PC-9 (cell line): ENCODE measurements around the gene RPL5. TPM values are rescaled to one million over a fixed set of nuclear protein-coding genes. Genes with fewer than 3 reads are reported as not detected.

Source experiments
- BruUV-seq: library from RNA; stranded (reverse); fragments of 400-500 nt; replicated peaks from 2 replicates; lab custom pipeline; 2021; lab: Mats Ljungman, UMichigan
- CTCF ChIA-PET: fragments of 300-600 bp; sonication (Branson Sonifier 250); formaldehyde crosslinking; loops from one replicate; lab custom pipeline; 2022; ENCODE audit warnings: antibody characterized with exemption; lab: Charles Lee
- POLR2A ChIA-PET: fragments of 300-600 bp; sonication (Branson Sonifier 250); formaldehyde crosslinking; loops from one replicate; lab custom pipeline; 2022; ENCODE audit warnings: antibody characterized with exemption; ENCODE audit not compliant: unreplicated experiment; lab: Charles Lee
- DNase-seq, 2 experiments: peaks; one replicate each; pipeline versions ENCODE4 v3.0.0 to v3.0.0-alpha.2; 2015 to 2022; ENCODE audit warnings: mixed read lengths in 1 of 2
- H2AFZ ChIP-seq: fragments of 200-600 bp; sonication (generic); 2 replicates; pipeline ENCODE4 v1.8.1; 2017; ENCODE audit warnings: antibody characterized with exemption
- H3F3A ChIP-seq: fragments of 200-600 bp; sonication (generic); 2 replicates; pipeline ENCODE4 v1.8.1; 2017; ENCODE audit warnings: antibody characterized with exemption, mild to moderate bottlenecking, low read depth; ENCODE audit not compliant: insufficient read depth
- H3K27ac ChIP-seq: fragments of 200-600 bp; sonication (generic); 2 replicates; pipeline ENCODE4 v1.6.1; 2016; ENCODE audit warnings: mixed run types
- H3K27me3 ChIP-seq: fragments of 200-600 bp; sonication (generic); 2 replicates; pipeline ENCODE4 v1.6.1; 2016; ENCODE audit warnings: low read depth, mixed run types; ENCODE audit not compliant: insufficient read depth
- H3K36me3 ChIP-seq: fragments of 200-600 bp; sonication (generic); 2 replicates; pipeline ENCODE4 v1.6.1; 2016; ENCODE audit warnings: low read depth, mixed run types
- H3K4me1 ChIP-seq: fragments of 200-600 bp; sonication (generic); replicated peaks from 2 replicates; pipeline ENCODE4 v1.6.1; 2016; ENCODE audit warnings: mixed run types; ENCODE audit not compliant: insufficient read depth
- H3K4me2 ChIP-seq: fragments of 200-600 bp; sonication (generic); 2 replicates; pipeline ENCODE4 v1.6.1; 2017; ENCODE audit warnings: mixed run types
- H3K4me3 ChIP-seq: fragments of 200-600 bp; sonication (generic); 2 replicates; pipeline ENCODE4 v1.6.1; 2016; ENCODE audit warnings: mixed run types
- H3K79me2 ChIP-seq: fragments of 200-600 bp; sonication (generic); 2 replicates; pipeline ENCODE4 v1.6.1; 2017; ENCODE audit warnings: low read depth, mixed run types
- H3K9me2 ChIP-seq: fragments of 200-600 bp; sonication (generic); 2 replicates; pipeline ENCODE4 v1.8.1; 2017; ENCODE audit warnings: mild to moderate bottlenecking; ENCODE audit not compliant: insufficient read depth
- H3K9me3 ChIP-seq: fragments of 200-600 bp; sonication (generic); 2 replicates; pipeline ENCODE4 v1.8.1; 2016; ENCODE audit warnings: low read depth; ENCODE audit not compliant: insufficient read depth
- H4K20me1 ChIP-seq: fragments of 200-600 bp; sonication (generic); 2 replicates; pipeline ENCODE4 v1.8.1; 2017; ENCODE audit not compliant: insufficient read depth
- EZH2 ChIP-seq: fragments of 200-600 bp; sonication (generic); IDR thresholded peaks from 2 replicates; pipeline ENCODE4 v1.8.0; 2017; ENCODE audit warnings: antibody characterized with exemption, low read depth
- intact Hi-C: fragments of 100-400 bp; cut with micrococcal nuclease; formaldehyde crosslinking; loops from one replicate; pipeline ENCODE4 v1.10.0; 2022; ENCODE audit not compliant: unreplicated experiment
- total RNA-seq: library from RNA; stranded (reverse); gene quantifications from 2 replicates; pipeline ENCODE4 v1.2.3, GENCODE V29; 2021
- TF ChIP-seq, protein P1 (sequence below): fragments of 200-600 bp; sonication (generic); conservative IDR thresholded peaks from 2 replicates; pipeline ENCODE4 v1.6.1; 2017; ENCODE audit warnings: mixed run types, antibody characterized with exemption, mild to moderate bottlenecking, moderate library complexity

The RPL5 gene
- total RNA-seq, 1 experiment from 2014 or later = 1,050 TPM

- no TSS peak for BruUV-seq
- no peak overlapping the region for H2AFZ ChIP-seq
- no peaks in the 10 kb centered on the region for H3K27me3 ChIP-seq
- H3K4me2 ChIP-seq = no peak overlapping the region
- no peaks in the 10 kb centered on the region for H3K36me3 ChIP-seq
- H4K20me1 ChIP-seq = no peaks in the 10 kb centered on the region
- H3K4me3 ChIP-seq = no peak overlapping the region
- POLR2A ChIA-PET = no interaction called here
- no peaks in the 10 kb centered on the region for H3K9me2 ChIP-seq
- H3F3A ChIP-seq = peaks cover 36% of the 10 kb centered on the region
- intact Hi-C loops = no loop called here
- H3K9me3 ChIP-seq = no peaks in the 10 kb centered on the region
- CTCF ChIA-PET = no interaction called here
- no peak for TF ChIP-seq EZH2
- TF ChIP-seq, protein P1, sequence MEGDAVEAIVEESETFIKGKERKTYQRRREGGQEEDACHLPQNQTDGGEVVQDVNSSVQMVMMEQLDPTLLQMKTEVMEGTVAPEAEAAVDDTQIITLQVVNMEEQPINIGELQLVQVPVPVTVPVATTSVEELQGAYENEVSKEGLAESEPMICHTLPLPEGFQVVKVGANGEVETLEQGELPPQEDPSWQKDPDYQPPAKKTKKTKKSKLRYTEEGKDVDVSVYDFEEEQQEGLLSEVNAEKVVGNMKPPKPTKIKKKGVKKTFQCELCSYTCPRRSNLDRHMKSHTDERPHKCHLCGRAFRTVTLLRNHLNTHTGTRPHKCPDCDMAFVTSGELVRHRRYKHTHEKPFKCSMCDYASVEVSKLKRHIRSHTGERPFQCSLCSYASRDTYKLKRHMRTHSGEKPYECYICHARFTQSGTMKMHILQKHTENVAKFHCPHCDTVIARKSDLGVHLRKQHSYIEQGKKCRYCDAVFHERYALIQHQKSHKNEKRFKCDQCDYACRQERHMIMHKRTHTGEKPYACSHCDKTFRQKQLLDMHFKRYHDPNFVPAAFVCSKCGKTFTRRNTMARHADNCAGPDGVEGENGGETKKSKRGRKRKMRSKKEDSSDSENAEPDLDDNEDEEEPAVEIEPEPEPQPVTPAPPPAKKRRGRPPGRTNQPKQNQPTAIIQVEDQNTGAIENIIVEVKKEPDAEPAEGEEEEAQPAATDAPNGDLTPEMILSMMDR = no peak
- no peaks in the 10 kb centered on the region for H3K79me2 ChIP-seq
- H3K4me1 ChIP-seq = peaks cover 42% of the 10 kb centered on the region
- DNase-seq = no peak
- H3K27ac ChIP-seq = no peak overlapping the region
These were observed 11.3 kb upstream of the RPL5 start for GRCh38 chr1:92820551-92820950.

- no peaks in the 10 kb centered on the region for H3K36me3 ChIP-seq
- no peaks in the 10 kb centered on the region for H3K9me3 ChIP-seq
- H3K4me3 ChIP-seq = no peak overlapping the region
- no peaks in the 10 kb centered on the region for H3K27me3 ChIP-seq
- H3K9me2 ChIP-seq = no peaks in the 10 kb centered on the region
- intact Hi-C loops = no loop called here
- peak; percentile 83 to 93 for DNase-seq
- POLR2A ChIA-PET = interaction anchor here (0.7 kb wide), 3 partner anchors 54 to 525 kb away, joined by 3 to 8 read pairs (median 5); no protein-coding TSS in a partner anchor
- CTCF ChIA-PET = interaction anchor here (0.9 kb wide), 1 partner anchor 9 kb away, joined by 4 read pairs; the partner anchor contains the start of gene RPL5
- no peaks in the 10 kb centered on the region for H3K79me2 ChIP-seq
- BruUV-seq = no TSS peak
- no peak for TF ChIP-seq EZH2
- TF ChIP-seq, protein P1 = no peak; the same call in 1 of the 2 replicates
- peaks cover 25% of the 10 kb centered on the region for H3K4me1 ChIP-seq
- peak overlapping the region; percentile 34; the same call in 1 of the 2 replicates for H3K27ac ChIP-seq
- H3K4me2 ChIP-seq = 0 out of 2 replicates have a peak overlapping the region, but pooled peaks have one; percentile 20
- no peak overlapping the region for H2AFZ ChIP-seq
- H4K20me1 ChIP-seq = no peaks in the 10 kb centered on the region
- peaks cover 32% of the 10 kb centered on the region for H3F3A ChIP-seq
These were observed 9.0 kb upstream of the RPL5 start for GRCh38 chr1:92822879-92823278.

GRCh38 chr1:92826792-92827191 is 5.0 kb upstream of the RPL5 start:
- TF ChIP-seq, protein P1 = no peak
- TF ChIP-seq EZH2 = no peak
- H3K27ac ChIP-seq = no peak overlapping the region
- H3K27me3 ChIP-seq = no peaks in the 10 kb centered on the region
- H3F3A ChIP-seq = peaks cover 17% of the 10 kb centered on the region
- H3K36me3 ChIP-seq = no peaks in the 10 kb centered on the region
- H3K4me3 ChIP-seq = no peak overlapping the region
- H3K4me1 ChIP-seq = peaks cover 16% of the 10 kb centered on the region
- no TSS peak for BruUV-seq
- ChIA-PET CTCF (interaction anchor here (0.7 kb wide), 1 partner anchor 57 kb away, joined by 14 read pairs; no protein-coding TSS in a partner anchor), POLR2A (interaction anchor here (0.5 kb wide), 1 partner anchor 40 kb away, joined by 4 read pairs; no protein-coding TSS in a partner anchor)
- intact Hi-C loops = no loop called here
- H2AFZ ChIP-seq = no peak overlapping the region
- no peaks in the 10 kb centered on the region for H3K9me3 ChIP-seq
- H3K79me2 ChIP-seq = no peaks in the 10 kb centered on the region
- H3K9me2 ChIP-seq = no peaks in the 10 kb centered on the region
- DNase-seq = no peak
- no peak overlapping the region for H3K4me2 ChIP-seq
- H4K20me1 ChIP-seq = no peaks in the 10 kb centered on the region
